Activated CD4-positive, alpha-beta memory T cell treated with anti-CD3 and anti-CD28 coated beads, Interleukin-2, amount 10 ng/mL, durations not matched to agents 7 days and 5 days (primary cell): Measurements from ENCODE around the gene PREB. TPM values are rescaled to one million over a fixed set of nuclear protein-coding genes. Genes with fewer than 3 reads are reported as not detected.
"Not testable (repeated sequence)": the region's sequence is repeated elsewhere in the genome, so short reads cannot be mapped to it uniquely, and the experiment has no call there.

Source experiments
- CTCF ChIA-PET: fragments of 350-600 bp; sonication (Branson Sonifier 250); formaldehyde crosslinking; loops from one replicate; lab custom pipeline; 2021; ENCODE audit warnings: antibody characterized with exemption, inconsistent platforms; lab: Charles Lee
- POLR2A ChIA-PET: fragments of 350-600 bp; sonication (Branson Sonifier 250); formaldehyde crosslinking; loops from one replicate; lab custom pipeline; 2021; ENCODE audit warnings: antibody characterized with exemption; lab: Charles Lee
- DNase-seq: peaks from one replicate; pipeline ENCODE4 v3.0.0-alpha.2; 2020
- H3K27ac Mint-ChIP-seq: one replicate; pipeline ENCODE4 v1.8.0; 2021; ENCODE audit warnings: mild to moderate bottlenecking, mixed read lengths
- H3K27me3 Mint-ChIP-seq: one replicate; pipeline ENCODE4 v1.8.0; 2021; ENCODE audit warnings: mixed read lengths
- H3K36me3 Mint-ChIP-seq: one replicate; pipeline ENCODE4 v1.8.0; 2021; ENCODE audit warnings: low read depth, mixed read lengths
- H3K4me1 Mint-ChIP-seq: one replicate; pipeline ENCODE4 v1.8.0; 2021; ENCODE audit warnings: mixed read lengths
- H3K4me3 Mint-ChIP-seq: one replicate; pipeline ENCODE4 v1.8.0; 2021; ENCODE audit warnings: mild to moderate bottlenecking, mixed read lengths
- H3K9me3 Mint-ChIP-seq: one replicate; pipeline ENCODE4 v1.8.0; 2021; ENCODE audit warnings: mixed read lengths
- total RNA-seq, 2 experiments: library from RNA; stranded (reverse); gene quantifications; one replicate each; pipeline ENCODE4 v1.2.3, GENCODE V29; 2021

PREB gene
- total RNA-seq, 2 experiments from 2014 or later: 67.4 to 72.7 TPM

DNA sequence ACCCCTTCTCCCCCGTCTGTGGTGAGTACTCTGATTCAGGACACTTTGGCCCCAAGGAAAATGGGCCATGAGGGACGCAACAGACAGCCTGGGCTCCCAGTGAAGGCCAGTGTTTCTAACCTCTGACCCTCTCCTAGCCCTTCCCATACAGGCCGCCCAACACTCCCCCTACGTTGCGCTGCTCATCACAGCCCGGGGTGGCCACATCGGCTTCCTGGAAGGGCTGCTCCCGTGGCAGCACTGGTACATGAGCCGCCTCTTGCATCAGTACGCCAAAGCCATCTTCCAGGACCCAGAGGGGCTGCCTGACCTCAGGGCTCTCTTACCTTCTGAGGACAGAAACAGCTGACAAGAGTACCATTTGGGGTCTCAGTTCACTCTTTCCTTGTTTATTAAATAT lies 4.0 kb downstream of the PREB start:
- H3K36me3 Mint-ChIP-seq: peaks cover 43% of the 10 kb centered on the region
- no peaks in the 10 kb centered on the region for H3K27me3 Mint-ChIP-seq
- H3K9me3 Mint-ChIP-seq: no peaks in the 10 kb centered on the region

GRCh38 chr2:27128668-27129571 lies 5.5 kb downstream of the PREB start:
- H3K36me3 Mint-ChIP-seq: peaks cover 40% of the 10 kb centered on the region
- H3K4me1 Mint-ChIP-seq: peaks cover 26% of the 10 kb centered on the region
- H3K27me3 Mint-ChIP-seq: peaks cover 2% of the 10 kb centered on the region
- ChIA-PET CTCF (no interaction called here), POLR2A (interaction anchor here (0.7 kb wide), 1 partner anchor 8 kb away, joined by 3 read pairs; no protein-coding TSS in a partner anchor)
- no peak overlapping the region for H3K4me3 Mint-ChIP-seq
- no peak for DNase-seq
- no peaks in the 10 kb centered on the region for H3K9me3 Mint-ChIP-seq
- H3K27ac Mint-ChIP-seq: peak overlapping the region; percentile 45

More for the DNA sequence above, 4.0 kb downstream of the PREB start:
- Mint-ChIP-seq H3K4me1 (peaks cover 31% of the 10 kb centered on the region), H3K4me3 (no peak overlapping the region), H3K27ac (no peak overlapping the region)
- CTCF ChIA-PET: no interaction called here
- POLR2A ChIA-PET: no interaction called here
- no peak for DNase-seq

DNA sequence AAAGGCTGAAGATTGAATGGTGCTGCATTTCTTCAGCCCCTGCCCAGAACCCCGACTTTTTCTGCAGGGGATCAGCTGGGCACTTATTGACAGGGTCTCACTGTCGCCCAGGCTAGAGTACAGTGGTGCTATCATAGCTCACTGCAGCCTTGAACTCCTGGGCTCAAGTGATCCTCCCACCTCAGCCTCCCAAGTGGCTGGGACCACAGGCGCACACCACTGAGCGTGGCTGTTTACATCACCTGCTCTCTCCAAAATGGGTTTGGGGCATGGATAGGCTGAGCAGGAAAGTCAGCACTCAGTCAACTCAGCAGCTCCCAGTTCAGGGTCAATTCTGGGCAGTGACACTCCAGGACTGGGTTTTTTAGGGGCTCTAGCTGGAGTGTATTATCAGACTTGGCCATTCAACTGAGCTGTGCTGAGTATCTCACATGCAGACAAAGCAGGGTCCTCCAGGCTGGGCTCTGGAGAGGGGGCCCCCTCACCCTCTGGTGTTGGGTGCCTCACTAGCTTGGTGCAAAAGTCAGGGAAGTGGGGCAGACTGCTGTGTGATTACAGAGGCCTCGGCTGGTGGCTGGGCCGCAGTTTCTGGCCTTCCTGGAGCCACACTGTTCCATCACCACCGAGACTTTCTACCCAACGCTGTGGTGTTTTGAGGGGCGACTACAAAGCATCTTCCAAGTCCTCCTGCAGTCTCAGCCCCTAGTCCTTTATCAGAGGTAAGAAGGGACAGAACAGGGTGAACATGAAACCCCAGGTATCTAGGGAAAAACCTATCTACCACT lies 6.4 kb downstream of the PREB start:
- ChIA-PET CTCF (no interaction called here), POLR2A (interaction anchor here (0.7 kb wide), 1 partner anchor 9 kb away, joined by 3 read pairs; no protein-coding TSS in a partner anchor)
- H3K36me3 Mint-ChIP-seq: peaks cover 33% of the 10 kb centered on the region
- no peak overlapping the region for H3K27ac Mint-ChIP-seq
- H3K4me1 Mint-ChIP-seq: peaks cover 23% of the 10 kb centered on the region
- DNase-seq: no peak
- H3K27me3 Mint-ChIP-seq: peaks cover 5% of the 10 kb centered on the region
- H3K4me3 Mint-ChIP-seq: no peak overlapping the region
- no peaks in the 10 kb centered on the region for H3K9me3 Mint-ChIP-seq

DNA sequence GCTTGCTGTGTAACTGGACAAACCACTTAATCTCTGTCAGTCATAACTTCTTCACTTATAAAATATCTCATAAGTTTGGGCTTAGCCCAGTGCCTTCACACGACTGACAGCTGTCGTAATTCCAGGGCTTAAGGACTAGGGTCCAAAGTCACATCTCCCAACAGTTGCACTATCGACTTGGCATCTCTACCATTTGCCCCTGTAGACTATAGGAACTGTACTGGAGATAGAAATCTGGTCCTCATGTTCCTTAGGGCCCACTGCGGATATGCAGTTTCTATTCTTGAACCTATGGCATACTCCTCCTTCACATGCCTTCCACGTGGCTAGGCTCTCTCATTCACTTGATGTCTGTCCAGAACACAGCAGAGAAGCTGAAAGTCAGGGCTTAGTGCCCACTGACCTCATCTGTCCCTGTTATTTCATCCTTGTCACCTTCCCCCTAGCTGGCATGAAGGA lies 8.2 kb downstream of the PREB start:
- DNase-seq: no peak
- Mint-ChIP-seq H3K36me3 (peaks cover 19% of the 10 kb centered on the region), H3K27me3 (peaks cover 22% of the 10 kb centered on the region), H3K4me1 (peaks cover 10% of the 10 kb centered on the region), H3K9me3 (no peaks in the 10 kb centered on the region), H3K27ac (no peak overlapping the region), H3K4me3 (no peak overlapping the region)
- ChIA-PET CTCF (interaction anchor here (2.0 kb wide), 1 partner anchor 153 kb away, joined by 4 read pairs; no protein-coding TSS in a partner anchor), POLR2A (interaction anchor here (1.0 to 1.6 kb wide), 2 partner anchors 8 to 14 kb away, joined by 3 to 9 read pairs; partner anchors contain the start of gene PREB)

DNA sequence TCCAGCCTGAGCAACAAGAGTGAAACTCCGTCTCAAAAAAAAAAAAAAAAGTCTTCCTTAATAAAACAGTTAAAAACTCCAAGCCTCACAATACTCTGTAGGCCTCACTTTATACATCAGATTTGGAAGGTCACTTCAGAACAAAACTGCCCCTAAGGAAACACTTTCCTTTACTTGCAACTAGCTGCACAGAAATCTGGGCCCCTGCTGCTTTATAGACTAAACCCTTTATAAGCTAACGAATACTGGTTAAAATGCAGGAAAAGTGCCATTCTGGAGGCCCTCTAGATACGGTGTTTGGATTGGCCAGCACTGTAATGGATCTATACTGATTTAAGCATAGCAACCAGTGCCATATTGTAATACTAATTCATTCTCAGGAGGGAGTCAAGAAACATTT lies 9.3 kb downstream of the PREB start:
- ChIA-PET CTCF (interaction anchor here (1.9 to 4.0 kb wide), 2 partner anchors 9 to 155 kb away, joined by 5 to 26 read pairs; partner anchors contain the start of gene PREB), POLR2A (interaction anchor here (1.0 to 3.0 kb wide), 2 partner anchors 9 to 13 kb away, joined by 3 to 57 read pairs; partner anchors contain the start of gene PREB)
- Mint-ChIP-seq H3K9me3 (no peaks in the 10 kb centered on the region), H3K27ac (no peak overlapping the region), H3K4me3 (no peak overlapping the region), H3K27me3 (peaks cover 30% of the 10 kb centered on the region), H3K36me3 (peaks cover 7% of the 10 kb centered on the region), H3K4me1 (peaks cover 9% of the 10 kb centered on the region)
- no peak for DNase-seq

GRCh38 chr2:27123302-27124150 lies 10.9 kb downstream of the PREB start, which contains the start of gene ABHD1:
ABHD1 (plus strand) TSS chr2:27123815; CDS start chr2:27123949, 134 bp downstream.
- Mint-ChIP-seq H3K9me3 (no peaks in the 10 kb centered on the region), H3K27ac (no peak within 1 kb of the TSS), H3K27me3 (peaks cover 41% of the 10 kb centered on the region), H3K36me3 (no peaks in the 10 kb centered on the region), H3K4me3 (peak within 1 kb of the TSS; percentile 79), H3K4me1 (peaks cover 14% of the 10 kb centered on the region)
- POLR2A ChIA-PET: interaction anchor here (0.7 to 3.0 kb wide), 9 partner anchors 10 to 88 kb away, joined by 3 to 57 read pairs (median 3); partner anchors contain the start of genes AGBL5, ATRAID, OST4 and PREB
- CTCF ChIA-PET: interaction anchor here (0.8 to 4.0 kb wide), 10 partner anchors 9 to 179 kb away, joined by 3 to 26 read pairs (median 4); partner anchors contain the start of gene PREB
- peak; percentile 62 for DNase-seq

- peak overlapping the region; percentile 79 for H3K4me3 Mint-ChIP-seq
- POLR2A ChIA-PET: interaction anchor here (0.7 to 3.0 kb wide), 4 partner anchors 10 to 89 kb away, joined by 3 to 57 read pairs (median 4); partner anchors contain the start of genes ATRAID, OST4, PREB and SLC5A6
Measured at GRCh38 chr2:27122791-27123190, 11.6 kb downstream of the PREB start.

GRCh38 chr2:27121906-27122305 lies 12.5 kb downstream of the PREB start:
- peaks cover 53% of the 10 kb centered on the region for H3K27me3 Mint-ChIP-seq
- no peaks in the 10 kb centered on the region for H3K36me3 Mint-ChIP-seq
- no peaks in the 10 kb centered on the region for H3K9me3 Mint-ChIP-seq
- H3K4me1 Mint-ChIP-seq: peaks cover 14% of the 10 kb centered on the region
- DNase-seq: no peak
- H3K27ac Mint-ChIP-seq: no peak overlapping the region
- ChIA-PET CTCF (interaction anchor here (4.0 kb wide), 1 partner anchor 12 kb away, joined by 26 read pairs; the partner anchor contains the start of gene PREB), POLR2A (interaction anchor here (1.2 kb wide), 1 partner anchor 9 kb away, joined by 3 read pairs; no protein-coding TSS in a partner anchor)
- H3K4me3 Mint-ChIP-seq: no peak overlapping the region

More at GRCh38 chr2:27122791-27123190, 11.6 kb downstream of the PREB start:
- DNase-seq: no peak
- Mint-ChIP-seq H3K36me3 (no peaks in the 10 kb centered on the region), H3K27me3 (peaks cover 46% of the 10 kb centered on the region), H3K9me3 (no peaks in the 10 kb centered on the region), H3K4me1 (peaks cover 14% of the 10 kb centered on the region), H3K27ac (no peak overlapping the region)
- CTCF ChIA-PET: interaction anchor here (0.9 to 4.0 kb wide), 7 partner anchors 11 to 180 kb away, joined by 3 to 26 read pairs (median 5); partner anchors contain the start of gene PREB

DNA sequence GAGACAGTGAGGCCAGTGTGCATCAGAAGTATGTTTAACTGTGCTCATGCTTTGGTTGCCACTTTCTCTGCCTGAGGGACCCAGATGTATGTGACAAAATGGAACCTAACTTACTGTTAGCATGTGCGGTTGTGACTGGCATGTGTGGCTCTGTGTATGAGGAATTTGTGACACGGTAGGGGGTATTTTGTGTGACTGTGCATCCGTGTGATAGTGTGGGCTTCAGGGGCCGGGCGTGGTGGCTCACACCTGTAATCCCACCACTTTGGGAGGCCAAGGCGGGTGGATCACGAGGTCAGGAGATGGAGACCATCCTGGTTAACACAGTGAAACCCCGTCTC lies 15.1 kb downstream of the PREB start:
- Mint-ChIP-seq H3K27me3 (peaks cover 62% of the 10 kb centered on the region), H3K4me3 (peak overlapping the region; percentile 59), H3K4me1 (peaks cover 14% of the 10 kb centered on the region)
- DNase-seq, H3K9me3 Mint-ChIP-seq, H3K36me3 Mint-ChIP-seq, POLR2A ChIA-PET, H3K27ac Mint-ChIP-seq, CTCF ChIA-PET: not testable (repeated sequence)

DNA sequence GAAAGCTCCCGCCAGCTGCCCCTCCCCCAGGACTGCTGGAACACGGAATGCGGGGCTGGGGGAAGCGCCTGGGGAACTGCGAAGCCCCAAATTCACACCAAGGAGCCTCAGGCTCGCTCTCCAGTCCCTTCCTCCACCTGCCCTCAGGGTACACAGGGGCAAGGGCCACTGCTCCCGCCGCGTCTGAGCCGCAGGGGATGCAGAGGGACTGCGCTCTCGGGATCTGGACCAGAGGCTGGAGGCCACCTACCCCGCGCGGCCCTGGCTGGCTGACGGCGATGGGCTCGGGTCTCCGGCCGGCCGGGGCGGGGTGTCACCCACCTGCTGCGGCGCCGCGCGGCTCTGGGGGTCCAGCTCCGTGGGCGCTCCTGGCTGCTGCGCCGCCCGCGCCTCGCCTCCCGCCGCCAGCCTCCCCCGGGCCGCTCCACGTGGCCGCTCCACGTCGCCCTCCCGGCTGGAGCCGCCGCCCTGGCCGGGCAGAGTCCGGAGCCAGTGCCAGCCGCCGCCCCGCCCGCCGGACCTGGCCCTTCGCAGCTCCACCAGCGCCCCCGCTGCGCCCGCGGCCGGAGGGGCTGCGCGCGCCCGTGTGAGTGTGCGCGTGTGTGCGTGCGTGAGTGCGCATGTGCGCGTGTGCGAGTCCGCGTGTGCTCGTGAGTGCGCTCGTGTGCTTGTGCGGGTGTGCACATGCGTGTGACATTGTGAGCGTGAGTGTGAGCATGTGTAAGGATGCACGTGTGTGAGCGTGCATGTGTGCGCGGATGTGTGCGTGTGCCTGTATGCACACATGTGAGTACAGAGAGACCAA lies 15.7 kb downstream of the PREB start, which contains the start of gene CGREF1:
CGREF1 (minus strand) TSS at position 604 of the 805 bp plus-strand sequence. CDS start 14,762 bp downstream, outside the sequence.
- H3K9me3 Mint-ChIP-seq: no peaks in the 10 kb centered on the region
- ChIA-PET POLR2A (no interaction called here), CTCF (no interaction called here)
- DNase-seq: no peak
- peaks cover 59% of the 10 kb centered on the region for H3K27me3 Mint-ChIP-seq
- peaks cover 11% of the 10 kb centered on the region for H3K4me1 Mint-ChIP-seq
- no peak within 1 kb of the TSS for H3K27ac Mint-ChIP-seq
- H3K4me3 Mint-ChIP-seq: peak within 1 kb of the TSS; percentile 59
- no peaks in the 10 kb centered on the region for H3K36me3 Mint-ChIP-seq

- ChIA-PET POLR2A (no interaction called here), CTCF (no interaction called here)
- Mint-ChIP-seq H3K27me3 (peaks cover 57% of the 10 kb centered on the region), H3K9me3 (no peaks in the 10 kb centered on the region), H3K36me3 (no peaks in the 10 kb centered on the region), H3K27ac (no peak overlapping the region), H3K4me3 (no peak overlapping the region), H3K4me1 (peaks cover 7% of the 10 kb centered on the region)
- no peak for DNase-seq
Measured at GRCh38 chr2:27117995-27118524, 16.4 kb downstream of the PREB start.
